ENCODE data around the gene IDI2.
"Not testable (repeated sequence)": the region's sequence is repeated elsewhere in the genome, so short reads cannot be mapped to it uniquely, and the experiment has no call there.

Gene IDI2

DNA sequence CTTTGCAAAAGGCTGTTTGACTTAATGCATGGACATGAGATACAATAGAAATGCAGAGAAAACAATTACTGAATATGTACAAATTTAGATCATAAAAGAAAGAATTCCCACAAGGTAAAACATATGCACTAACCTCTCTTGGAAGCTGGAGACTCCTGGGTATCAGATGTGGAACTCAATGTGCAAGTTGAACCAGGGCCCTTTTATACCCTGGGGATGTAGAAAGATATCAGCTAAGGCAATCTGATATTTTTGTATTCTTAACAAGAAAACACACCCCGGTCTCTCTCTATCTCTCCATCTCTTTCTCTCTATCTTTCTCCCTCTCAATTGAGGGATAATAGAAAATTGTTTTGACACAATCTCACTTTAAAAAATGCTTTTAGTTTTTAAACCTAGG is at the start of gene IDI2:
Gene IDI2 (minus strand): TSS at position 177 of the 400 bp plus-strand sequence. CDS start 1,136 bp downstream, outside the sequence.
- no peak for DNase-seq (ENCODE audit: low read depth)

GRCh38 chr10:1074748-1075308 is 49.2 kb upstream of the IDI2 start:
- DNase-seq (ENCODE audit: low read depth) = no peak

DNA sequence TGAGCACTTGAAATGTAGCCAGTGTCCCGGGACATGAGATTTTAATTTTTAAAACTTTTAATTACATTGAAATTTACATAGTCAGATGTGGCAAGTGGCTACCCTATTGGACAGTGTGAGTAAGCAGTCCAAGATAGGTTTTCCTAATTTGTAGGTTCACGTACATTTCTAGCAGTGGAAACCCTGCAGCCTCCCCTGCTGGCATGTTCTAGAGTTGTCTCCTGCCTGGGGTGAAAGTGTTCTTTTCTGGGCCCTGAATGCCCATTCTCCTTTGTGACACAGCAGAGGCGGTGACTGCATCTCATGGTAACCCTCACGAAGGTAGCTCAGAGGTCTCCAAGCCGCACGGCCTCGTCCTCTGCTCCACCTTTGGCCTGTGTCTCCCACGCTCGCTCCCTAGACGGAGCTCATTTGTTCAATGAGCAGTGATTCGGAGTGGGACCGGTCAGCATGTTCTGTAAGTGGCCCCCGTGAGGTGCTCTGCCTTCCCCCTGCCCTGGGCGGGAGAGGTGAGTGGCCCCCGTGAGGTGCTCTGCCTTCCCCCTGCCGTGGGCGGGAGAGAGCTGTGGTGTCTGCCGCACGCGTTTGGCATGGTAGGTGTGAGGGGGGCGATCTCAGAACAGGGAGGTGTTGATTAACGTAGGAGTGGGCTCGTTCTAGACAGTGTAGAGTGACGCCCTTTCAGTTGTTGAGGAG is 48.5 kb upstream of the IDI2 start:
- DNase-seq (ENCODE audit: low read depth) = no peak

DNA sequence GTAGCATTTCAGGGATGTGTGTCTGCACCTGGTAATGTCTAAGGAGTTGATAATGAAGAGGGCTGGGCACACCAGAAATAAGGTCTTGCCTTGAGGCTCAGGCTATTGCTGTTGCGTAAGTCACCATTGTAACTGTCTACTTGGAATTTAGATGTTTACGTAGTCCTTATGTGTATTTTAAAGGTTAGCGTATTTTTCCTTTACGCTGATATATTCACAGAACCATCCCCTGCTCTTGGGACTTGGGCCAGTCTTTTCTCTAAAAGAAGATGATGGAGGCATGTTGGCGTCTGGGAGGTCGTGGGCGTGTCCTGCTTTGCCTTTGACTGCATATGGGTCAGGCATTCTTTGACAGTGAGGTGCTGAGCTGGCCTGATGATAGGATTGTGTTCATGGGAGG is 45.3 kb upstream of the IDI2 start:
- no peak for DNase-seq (ENCODE audit: low read depth)

DNA sequence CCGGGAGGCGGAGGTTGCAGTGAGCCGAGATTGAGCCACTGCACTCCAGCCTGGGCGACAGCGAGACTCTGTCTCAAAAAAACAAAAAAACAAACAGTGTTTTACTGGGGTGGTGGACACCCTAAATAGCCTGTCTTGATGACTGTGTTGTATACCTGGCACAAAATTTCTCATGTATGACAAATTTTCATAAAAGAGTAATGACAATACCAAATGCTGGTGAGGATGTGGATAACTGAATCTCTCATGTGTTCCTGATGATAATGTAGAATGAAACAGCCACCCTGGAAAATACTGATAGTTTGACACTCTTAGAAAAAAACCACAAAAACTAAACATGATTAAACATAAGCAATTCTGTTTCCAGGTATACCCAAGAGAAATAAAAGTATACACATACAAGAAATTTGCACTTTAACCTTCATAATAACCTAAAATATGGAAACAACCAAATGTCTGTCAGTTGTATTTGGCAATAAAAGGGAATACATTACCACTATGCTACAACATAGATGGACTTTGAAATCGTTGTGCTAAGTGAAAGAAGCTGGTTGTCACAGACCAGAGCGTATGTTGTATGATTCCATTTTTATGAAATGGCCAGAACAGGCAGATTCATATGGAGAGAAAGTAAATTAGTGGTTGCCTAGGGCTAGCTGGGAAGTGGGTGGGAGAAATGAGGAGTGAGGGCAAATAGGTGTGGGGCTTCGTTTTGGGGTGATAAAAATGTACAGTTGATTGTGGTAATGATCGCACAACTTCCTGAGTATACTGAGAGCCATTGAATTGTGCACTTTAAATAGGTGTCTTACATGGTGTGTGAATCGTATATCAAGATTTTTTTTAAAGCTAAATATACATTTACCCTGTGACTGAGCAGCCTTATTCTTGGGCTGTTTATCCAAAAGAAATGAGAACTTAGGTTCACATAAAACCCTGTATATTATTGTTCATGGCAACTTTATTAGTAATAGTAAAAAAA is 43.0 kb upstream of the IDI2 start:
- DNase-seq (ENCODE audit: low read depth) = no peak

DNA sequence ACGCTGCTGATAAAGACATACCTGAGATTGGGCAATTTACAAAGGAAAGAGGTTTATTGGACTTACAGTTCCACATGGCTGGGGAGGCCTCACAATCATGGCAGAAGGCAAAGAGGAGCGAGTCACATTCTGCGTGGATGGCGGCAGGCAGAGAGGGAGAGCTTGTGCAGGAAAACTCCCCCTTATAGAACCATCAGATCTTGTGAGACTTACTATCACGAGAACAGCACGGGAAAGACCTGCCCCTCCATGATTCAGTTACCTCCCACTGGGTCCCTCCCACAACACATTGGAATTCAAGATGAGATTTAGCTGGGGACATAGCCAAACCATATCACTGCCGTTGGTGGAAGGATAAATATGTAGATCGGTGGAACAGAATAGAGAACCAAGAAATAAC is 41.1 kb upstream of the IDI2 start:
- not testable (repeated sequence) for DNase-seq (ENCODE audit: low read depth)

- DNase-seq (ENCODE audit: low read depth) = no peak
These were observed 39.2 kb upstream of the IDI2 start for GRCh38 chr10:1064964-1065247.

GRCh38 chr10:1063232-1063865 is 37.7 kb upstream of the IDI2 start:
- no peak for DNase-seq (ENCODE audit: low read depth)

DNA sequence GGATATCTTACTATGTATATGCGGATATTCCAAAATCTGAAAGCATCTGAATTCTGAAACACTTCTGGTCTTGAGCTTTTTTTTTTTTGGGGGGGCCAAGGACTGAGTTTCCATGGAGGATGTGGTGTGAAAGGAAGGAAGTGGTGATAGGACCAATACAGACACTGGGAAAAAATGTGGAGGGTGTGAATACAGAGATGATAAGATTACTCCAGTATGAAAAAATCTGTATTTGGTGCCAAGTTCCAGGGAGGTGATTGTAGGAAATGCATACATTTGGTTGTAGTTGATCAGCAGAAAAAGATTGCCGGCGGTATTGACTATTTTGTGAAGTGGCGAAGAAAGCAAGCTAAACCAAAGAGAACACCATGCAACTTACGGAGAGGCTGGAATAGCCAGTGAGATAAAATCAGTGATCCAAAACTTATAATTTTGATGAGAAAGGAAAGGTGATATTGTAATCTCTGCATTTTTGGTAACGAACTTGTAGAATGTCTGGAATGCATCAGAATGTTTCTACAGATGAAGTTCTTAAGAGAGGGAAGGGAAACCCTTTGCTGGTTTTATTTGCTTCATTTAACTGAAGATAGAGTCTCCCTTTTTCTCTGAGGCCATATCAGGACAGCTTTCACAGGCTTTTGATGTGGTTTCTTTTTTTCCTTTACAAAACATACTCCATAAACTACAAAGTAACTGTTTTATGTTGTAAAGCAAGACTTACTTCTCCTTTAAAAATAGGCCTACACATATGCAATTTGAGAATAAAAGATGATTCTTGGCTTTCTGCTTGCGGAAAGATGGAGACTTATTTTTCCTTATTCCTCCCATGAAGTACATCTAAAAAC is 36.5 kb upstream of the IDI2 start:
- DNase-seq (ENCODE audit: low read depth) = no peak

DNA sequence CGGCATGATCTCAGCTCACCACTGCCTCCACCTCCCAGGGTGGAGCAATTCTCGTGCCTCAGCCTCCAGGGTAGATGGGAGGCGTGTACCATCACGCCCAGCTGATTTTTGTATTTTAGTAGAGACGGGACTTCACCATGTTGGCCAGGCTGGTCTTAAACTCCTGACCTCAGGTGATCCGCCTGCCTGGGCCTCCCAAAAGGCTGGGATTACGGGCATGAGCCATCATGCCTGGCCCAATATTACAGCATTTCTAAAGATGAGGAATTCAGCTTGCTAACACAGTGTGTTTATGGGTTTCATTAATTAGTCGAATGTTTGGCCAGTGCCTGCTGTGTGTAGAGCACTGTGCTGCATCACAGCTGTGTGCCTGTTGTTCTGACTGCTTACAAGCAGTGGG is 34.2 kb upstream of the IDI2 start:
- no peak for DNase-seq (ENCODE audit: low read depth)

DNA sequence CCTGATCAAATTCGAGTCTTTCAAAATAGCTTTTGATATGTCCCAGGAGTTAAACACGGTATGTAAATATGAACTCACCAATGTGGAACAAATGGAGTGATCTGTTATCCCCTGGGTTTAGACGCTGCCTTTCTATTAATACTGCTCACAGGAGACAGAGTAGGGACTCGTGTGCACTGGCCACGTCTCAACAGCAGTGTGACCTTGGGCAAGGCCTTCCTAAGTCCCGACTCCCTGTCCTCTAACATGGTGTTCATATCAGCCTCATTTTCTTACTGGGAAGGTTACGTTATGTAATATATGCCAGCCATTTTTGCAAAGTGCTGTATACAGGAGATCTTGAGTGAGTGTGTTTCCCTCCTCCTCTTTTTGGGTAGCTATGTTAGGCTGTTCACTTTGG is 32.4 kb upstream of the IDI2 start:
- DNase-seq (ENCODE audit: low read depth) = no peak

GRCh38 chr10:1057106-1057657 is 31.5 kb upstream of the IDI2 start:
- no peak for DNase-seq (ENCODE audit: low read depth)

DNA sequence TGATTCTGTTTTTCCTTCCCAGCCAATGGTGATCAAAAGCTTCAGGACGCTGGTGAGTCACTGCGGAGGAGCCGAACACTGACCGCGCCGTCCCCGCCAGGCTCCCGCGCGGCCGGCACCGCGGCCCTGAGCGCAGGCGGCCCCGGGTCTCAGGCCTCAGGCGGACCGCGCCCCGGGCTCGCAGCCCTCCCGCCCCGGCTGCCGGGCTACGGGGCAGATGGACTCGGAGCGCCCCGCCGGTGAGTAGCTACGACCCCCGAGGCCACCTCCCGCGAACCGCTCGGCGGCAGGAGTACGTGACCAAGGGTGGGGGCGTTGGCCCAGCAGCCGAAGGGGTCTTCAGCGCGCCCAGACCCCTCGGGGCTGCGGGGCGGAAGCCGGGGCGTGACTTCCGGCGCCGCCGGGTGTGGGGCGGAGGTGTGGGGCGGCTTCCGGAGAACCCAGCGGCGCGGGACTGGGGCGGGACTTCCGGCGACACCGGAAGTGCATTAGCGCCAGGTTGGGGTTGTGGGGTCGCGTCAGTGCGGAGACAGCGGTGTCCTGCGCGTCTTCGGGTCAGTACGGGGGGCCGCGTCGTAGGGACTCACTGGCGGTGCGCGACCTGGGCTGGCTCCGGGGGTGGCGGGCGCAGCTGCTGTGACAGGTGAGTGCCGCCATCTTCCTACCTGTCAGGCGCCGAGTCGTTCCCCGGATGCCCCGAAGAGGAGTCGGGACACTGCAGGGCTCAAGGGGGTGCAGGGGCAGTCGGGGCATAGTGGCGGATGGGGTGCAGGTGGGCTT is 30.9 kb upstream of the IDI2 start, which contains the start of gene WDR37:
Gene WDR37 (plus strand): TSS at position 60 of the 780 bp plus-strand sequence. CDS start 15,771 bp downstream, outside the sequence.
- DNase-seq (ENCODE audit: low read depth) = peak; percentile 84

GRCh38 chr10:1054684-1055083 is 29.0 kb upstream of the IDI2 start:
- DNase-seq (ENCODE audit: low read depth) = no peak

DNA sequence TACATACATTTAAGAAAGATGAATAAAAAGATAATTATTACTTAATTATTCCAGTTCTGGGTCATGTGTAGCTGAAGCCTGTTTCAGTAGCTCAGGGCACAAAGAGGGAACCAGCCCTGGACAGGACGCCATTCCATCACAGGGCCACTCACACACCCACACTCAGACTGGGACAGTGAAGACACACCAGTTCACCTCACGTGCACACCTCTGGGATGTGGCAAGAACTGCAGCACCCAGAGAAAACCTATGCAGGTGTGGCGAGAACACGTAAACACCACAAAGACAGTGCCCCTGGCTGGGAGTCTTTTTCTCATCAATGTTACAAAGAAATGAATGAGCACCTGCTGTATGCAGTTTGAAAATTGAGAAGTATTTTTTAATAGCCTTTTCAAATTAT is 24.9 kb upstream of the IDI2 start:
- peak; percentile 18 for DNase-seq (ENCODE audit: low read depth)

DNA sequence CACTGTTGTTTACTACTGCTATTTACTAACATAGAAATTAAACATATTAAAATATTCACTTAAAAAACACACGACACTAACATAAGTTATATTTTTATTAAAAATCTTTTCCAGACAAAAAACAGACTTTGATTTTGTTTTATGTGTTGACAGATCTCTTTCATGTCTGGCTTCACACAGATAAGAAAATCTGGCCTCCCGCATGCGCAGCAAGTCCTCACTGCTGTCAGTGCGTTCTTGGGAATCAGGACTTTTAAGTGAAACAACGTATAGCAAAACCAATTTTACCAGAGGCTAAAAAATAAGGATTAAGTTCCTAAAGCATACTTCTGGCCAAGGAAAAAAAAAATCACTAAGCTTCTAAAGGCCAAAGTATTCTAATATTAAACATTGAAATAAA is 24.5 kb upstream of the IDI2 start:
- no peak for DNase-seq (ENCODE audit: low read depth)

DNA sequence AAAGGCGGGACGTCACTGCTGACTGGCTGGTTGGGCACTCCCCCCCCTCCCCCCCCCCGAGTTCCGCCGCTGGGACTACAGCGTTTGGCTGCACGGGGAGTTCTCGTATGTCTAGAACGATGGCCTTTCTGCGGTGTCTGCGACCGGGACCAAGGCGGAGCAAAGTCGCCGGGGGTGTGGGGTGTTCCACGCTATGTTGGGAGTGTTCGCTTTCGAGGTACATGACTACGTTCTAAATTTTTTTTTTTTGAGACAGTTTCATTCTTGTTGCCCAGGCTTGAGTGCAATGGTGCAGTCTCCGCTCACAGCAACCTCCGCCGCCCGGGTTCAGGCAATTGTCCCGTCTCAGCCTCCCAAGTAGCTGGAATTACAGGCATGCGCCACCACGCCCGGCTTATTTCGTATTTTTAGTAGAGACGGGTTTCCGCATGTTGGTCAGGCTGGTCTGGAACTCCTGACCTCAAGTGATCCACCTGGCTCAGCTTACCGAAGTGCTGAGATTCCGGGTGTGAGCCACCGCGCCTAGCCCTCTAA is 23.8 kb upstream of the IDI2 start:
- DNase-seq (ENCODE audit: low read depth) = no peak

DNA sequence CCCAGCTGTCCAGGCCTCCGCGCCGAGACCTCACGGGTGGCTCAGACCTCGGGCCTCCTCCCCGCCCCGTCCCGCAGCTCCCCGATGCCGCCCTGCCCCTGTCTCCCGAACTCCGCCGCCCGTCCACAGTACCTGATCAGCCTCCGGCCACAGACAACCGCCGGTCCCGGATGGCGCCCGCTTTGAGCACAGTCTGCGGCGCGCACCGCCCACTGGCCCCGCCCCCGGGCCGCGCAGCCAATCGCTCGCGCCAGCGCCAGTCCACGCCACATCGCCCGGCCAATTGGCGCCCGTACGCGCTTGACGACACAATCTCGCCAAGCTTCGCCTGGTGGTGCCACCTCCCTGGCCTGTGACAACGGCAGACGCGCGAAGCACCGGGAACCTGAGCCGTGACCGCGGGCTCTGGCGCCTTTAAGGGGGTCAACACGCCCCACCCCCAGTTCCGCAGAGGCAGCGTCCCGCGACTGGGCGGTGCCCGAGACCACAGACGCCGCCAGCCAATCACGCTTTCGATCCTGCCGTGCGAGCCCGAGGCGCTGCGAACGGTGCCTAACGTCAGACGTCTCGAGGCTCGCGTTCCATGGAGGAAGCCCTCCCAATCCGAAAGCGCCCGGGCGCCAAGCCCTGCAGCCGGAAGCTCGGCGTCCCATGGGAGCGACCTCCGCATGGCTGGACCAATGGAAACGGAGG is 23.2 kb upstream of the IDI2 start, which contains the start of gene IDI1:
Gene IDI1 (minus strand): TSS at position 388 of the 693 bp plus-strand sequence. CDS start 116 bp downstream, at position 272.
- peak; percentile 94 for DNase-seq (ENCODE audit: low read depth)

DNA sequence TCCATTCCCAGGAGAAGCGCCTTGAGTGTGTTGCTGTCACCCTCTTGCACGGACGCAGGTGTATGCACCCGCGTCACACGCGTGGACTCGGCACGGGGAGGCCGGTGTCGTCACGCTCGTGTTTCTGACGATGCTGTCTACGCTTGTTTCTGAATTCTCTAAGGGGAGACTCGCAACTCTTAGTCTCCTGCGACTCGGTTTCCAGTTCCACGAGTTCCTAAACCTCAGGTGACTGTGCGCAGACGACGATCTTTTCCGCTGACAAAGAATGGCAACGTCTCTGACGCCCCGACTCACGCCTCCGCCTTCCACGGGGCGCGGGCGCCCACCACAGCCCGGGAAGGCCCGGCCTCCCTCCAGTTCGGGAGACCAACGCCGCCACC is 22.7 kb upstream of the IDI2 start:
- no peak for DNase-seq (ENCODE audit: low read depth)

Measured in activated T-helper 1 cell treated with Interleukin-2 at 50 U/mL for 16 hours (primary cell).